Activated T-cell treated with anti-CD3 and anti-CD28 coated beads for 48 hours (primary cell): ENCODE data around the gene EFNA5.

Source experiments
- DNase-seq: peaks from one replicate; pipeline ENCODE4 v3.0.0-alpha.2; 2020; ENCODE audit warnings: low read depth

The EFNA5 gene

GRCh38 chr5:107570805-107571531 is 99.8 kb downstream of the EFNA5 start:
- DNase-seq, result peak; percentile 18

- no peak for DNase-seq
Measured at GRCh38 chr5:107570181-107570580, 100.6 kb downstream of the EFNA5 start.

- no peak for DNase-seq
Measured at GRCh38 chr5:107567901-107568671, 102.7 kb downstream of the EFNA5 start.

GRCh38 chr5:107566986-107567385 is 103.8 kb downstream of the EFNA5 start:
- DNase-seq, result no peak

- DNase-seq, result no peak
Measured at GRCh38 chr5:107565791-107566767, 104.7 kb downstream of the EFNA5 start.

GRCh38 chr5:107564931-107565372 is 105.8 kb downstream of the EFNA5 start:
- no peak for DNase-seq

GRCh38 chr5:107563959-107564544 is 106.7 kb downstream of the EFNA5 start:
- DNase-seq, result no peak

- DNase-seq, result no peak
Measured at GRCh38 chr5:107560377-107560776, 110.4 kb downstream of the EFNA5 start.

GRCh38 chr5:107558823-107559375 is 111.8 kb downstream of the EFNA5 start:
- no peak for DNase-seq

GRCh38 chr5:107557051-107557658 is 113.6 kb downstream of the EFNA5 start:
- no peak for DNase-seq

- no peak for DNase-seq
Measured at GRCh38 chr5:107556575-107556974, 114.2 kb downstream of the EFNA5 start.

GRCh38 chr5:107555425-107556090 is 115.2 kb downstream of the EFNA5 start:
- DNase-seq, result no peak

- DNase-seq, result no peak
Measured at GRCh38 chr5:107554776-107555424, 115.8 kb downstream of the EFNA5 start.

GRCh38 chr5:107553117-107553555 is 117.6 kb downstream of the EFNA5 start:
- no peak for DNase-seq

GRCh38 chr5:107551088-107551487 is 119.6 kb downstream of the EFNA5 start:
- DNase-seq, result no peak

GRCh38 chr5:107549567-107549966 is 121.2 kb downstream of the EFNA5 start:
- no peak for DNase-seq

- DNase-seq, result no peak
Measured at GRCh38 chr5:107548477-107548876, 122.3 kb downstream of the EFNA5 start.

GRCh38 chr5:107546719-107547118 is 124.0 kb downstream of the EFNA5 start:
- DNase-seq, result no peak

- DNase-seq, result no peak
Measured at GRCh38 chr5:107545486-107545885, 125.3 kb downstream of the EFNA5 start.

GRCh38 chr5:107544967-107545366 is 125.8 kb downstream of the EFNA5 start:
- no peak for DNase-seq
